Measurements from ENCODE around the gene LIN37.

Gene LIN37

DNA sequence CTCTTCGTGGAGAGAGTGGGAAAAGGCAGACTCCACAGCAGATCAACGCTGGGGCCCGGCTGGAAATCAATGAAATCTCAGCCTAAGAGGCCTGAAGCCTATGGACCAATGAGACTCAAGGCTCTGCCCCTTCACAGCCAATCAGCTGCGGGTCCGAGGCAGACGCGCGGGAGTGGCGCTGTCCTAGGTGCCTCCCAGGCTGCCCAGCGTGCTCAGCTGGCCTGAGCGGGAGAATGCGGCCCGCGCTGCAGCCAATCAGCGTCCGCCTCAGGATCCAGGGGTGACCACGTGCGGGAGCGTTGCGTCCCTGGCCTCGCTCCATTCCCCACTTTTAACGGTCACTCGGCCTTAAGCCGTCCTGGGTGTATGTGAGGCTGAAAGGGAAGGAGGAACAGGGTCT lies 44.2 kb upstream of the LIN37 start, which contains the start of gene ZBTB32:
Gene ZBTB32, plus strand, starts transcription at position 341 of the 400 bp plus-strand sequence. CDS start 10,069 bp downstream, outside the sequence.
- H2AFZ ChIP-seq (ENCODE audit: low read length), result no peak within 1 kb of the TSS
- H3K79me2 ChIP-seq (ENCODE audit: insufficient read depth, low read length), result no peaks in the 10 kb centered on the region
- peaks cover 8% of the 10 kb centered on the region for H3K4me1 ChIP-seq (ENCODE audit: insufficient read depth, low read length, severe bottlenecking)
- H3K9ac ChIP-seq (ENCODE audit: low read length), result no peak within 1 kb of the TSS
- no peaks in the 10 kb centered on the region for H3K9me2 ChIP-seq (ENCODE audit: low read depth, low read length)
- H3K4me3 ChIP-seq (ENCODE audit: low read depth, low read length, poor library complexity, severe bottlenecking), result no peak within 1 kb of the TSS
- H3K9me3 ChIP-seq (ENCODE audit: low read length), result no peaks in the 10 kb centered on the region
- no peaks in the 10 kb centered on the region for H3K27me3 ChIP-seq (ENCODE audit: insufficient read depth, low read length)
- no peak for TF ChIP-seq EZH2 (IDR thresholded peaks at IDR 0.05; ENCODE audit: borderline replicate concordance, low read length)
- TF ChIP-seq, protein P1, sequence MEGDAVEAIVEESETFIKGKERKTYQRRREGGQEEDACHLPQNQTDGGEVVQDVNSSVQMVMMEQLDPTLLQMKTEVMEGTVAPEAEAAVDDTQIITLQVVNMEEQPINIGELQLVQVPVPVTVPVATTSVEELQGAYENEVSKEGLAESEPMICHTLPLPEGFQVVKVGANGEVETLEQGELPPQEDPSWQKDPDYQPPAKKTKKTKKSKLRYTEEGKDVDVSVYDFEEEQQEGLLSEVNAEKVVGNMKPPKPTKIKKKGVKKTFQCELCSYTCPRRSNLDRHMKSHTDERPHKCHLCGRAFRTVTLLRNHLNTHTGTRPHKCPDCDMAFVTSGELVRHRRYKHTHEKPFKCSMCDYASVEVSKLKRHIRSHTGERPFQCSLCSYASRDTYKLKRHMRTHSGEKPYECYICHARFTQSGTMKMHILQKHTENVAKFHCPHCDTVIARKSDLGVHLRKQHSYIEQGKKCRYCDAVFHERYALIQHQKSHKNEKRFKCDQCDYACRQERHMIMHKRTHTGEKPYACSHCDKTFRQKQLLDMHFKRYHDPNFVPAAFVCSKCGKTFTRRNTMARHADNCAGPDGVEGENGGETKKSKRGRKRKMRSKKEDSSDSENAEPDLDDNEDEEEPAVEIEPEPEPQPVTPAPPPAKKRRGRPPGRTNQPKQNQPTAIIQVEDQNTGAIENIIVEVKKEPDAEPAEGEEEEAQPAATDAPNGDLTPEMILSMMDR (IDR thresholded peaks at IDR 0.05; ENCODE audit: low read length), result no peak
- H3F3A ChIP-seq (ENCODE audit: insufficient read depth, low read length), result no peaks in the 10 kb centered on the region
- no peak within 1 kb of the TSS for H3K27ac ChIP-seq (ENCODE audit: low read depth, low read length, poor library complexity, severe bottlenecking)
- H3K36me3 ChIP-seq (ENCODE audit: insufficient read depth, low read length), result no peaks in the 10 kb centered on the region
- no peaks in the 10 kb centered on the region for H4K20me1 ChIP-seq (ENCODE audit: insufficient read depth, low read length)
- H3K4me2 ChIP-seq (ENCODE audit: low read length), result no peak within 1 kb of the TSS

DNA sequence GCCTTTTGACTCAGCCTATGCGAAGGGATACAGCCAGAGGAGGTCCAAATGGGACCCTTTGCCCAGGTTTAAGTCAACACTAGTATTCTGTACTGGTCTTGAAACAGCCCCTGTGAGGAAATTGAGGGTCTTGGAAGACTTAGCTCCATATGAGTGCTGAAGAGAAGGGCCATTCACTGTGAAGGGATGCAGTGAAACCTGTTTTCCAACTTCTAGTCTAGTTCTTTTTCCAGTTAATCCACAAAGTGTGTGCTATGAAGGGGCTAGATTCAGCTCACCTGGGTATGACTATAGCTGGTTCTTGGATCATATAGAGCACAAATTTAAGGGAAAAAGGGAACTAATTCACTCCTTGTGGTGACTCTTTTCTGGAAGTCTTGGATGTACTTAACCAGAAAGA lies 40.0 kb upstream of the LIN37 start:
- Histone ChIP-seq H3K27ac (ENCODE audit: low read depth, low read length, poor library complexity, severe bottlenecking) (no peak overlapping the region), H2AFZ (ENCODE audit: low read length) (no peak overlapping the region)
- no peak for TF ChIP-seq EZH2 (IDR thresholded peaks at IDR 0.05; ENCODE audit: borderline replicate concordance, low read length)
- TF ChIP-seq, protein P1 (IDR thresholded peaks at IDR 0.05; ENCODE audit: low read length), result no peak

DNA sequence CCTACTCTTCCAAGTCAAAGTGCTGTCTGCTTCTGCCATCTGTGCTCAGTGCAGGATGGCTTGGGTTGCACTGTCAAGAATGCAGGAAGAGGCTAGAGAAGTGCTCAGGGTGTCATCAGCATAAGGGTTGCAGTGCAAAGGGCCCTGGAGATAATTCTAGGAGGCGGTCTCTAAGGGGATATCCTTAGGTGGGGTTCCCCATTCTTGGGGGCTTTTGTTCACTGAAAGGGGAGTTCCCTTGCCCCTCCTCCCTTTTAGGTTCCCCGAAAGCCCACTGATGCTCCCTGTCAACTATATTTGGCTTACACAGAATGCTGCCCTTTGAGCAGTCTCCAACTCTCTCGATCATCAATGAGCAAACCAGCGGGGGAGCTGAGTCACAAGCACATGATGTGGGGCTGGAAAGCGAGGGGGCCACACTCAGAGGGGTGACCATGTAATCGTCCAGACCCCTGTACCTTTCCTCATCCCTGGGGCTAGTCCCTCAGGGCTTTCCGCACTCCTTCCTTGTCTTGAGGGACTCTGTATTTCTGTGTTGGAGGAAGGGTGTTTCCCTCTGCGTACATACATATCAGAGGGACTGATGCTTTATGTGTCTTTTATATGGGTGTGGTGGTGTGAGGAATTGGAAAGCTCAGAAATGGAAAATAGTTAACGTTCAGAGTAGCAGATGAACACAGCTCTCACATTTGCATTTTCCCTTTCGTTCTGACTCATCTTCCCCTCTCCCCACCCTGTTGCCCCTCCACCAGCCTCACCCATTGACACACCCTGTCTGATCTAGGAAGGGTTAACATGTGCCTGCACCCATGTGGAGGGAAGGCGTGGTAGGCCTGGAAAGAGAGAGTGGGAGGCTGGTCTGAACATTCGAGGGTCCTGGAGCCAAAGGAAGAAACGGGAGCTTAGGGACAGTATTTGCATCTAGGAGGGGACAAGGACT lies 37.3 kb upstream of the LIN37 start:
- no peaks in the 10 kb centered on the region for H4K20me1 ChIP-seq (ENCODE audit: insufficient read depth, low read length)
- H3K4me1 ChIP-seq (ENCODE audit: insufficient read depth, low read length, severe bottlenecking), result peaks cover 13% of the 10 kb centered on the region
- no peak overlapping the region; the same call in 1 of the 2 replicates for H3K9ac ChIP-seq (ENCODE audit: low read length)
- H3K27ac ChIP-seq (ENCODE audit: low read depth, low read length, poor library complexity, severe bottlenecking), result peak overlapping the region; percentile 52
- no peaks in the 10 kb centered on the region for H3K9me2 ChIP-seq (ENCODE audit: low read depth, low read length)
- no peaks in the 10 kb centered on the region for H3F3A ChIP-seq (ENCODE audit: insufficient read depth, low read length)
- H3K27me3 ChIP-seq (ENCODE audit: insufficient read depth, low read length), result peaks cover 7% of the 10 kb centered on the region
- H3K4me2 ChIP-seq (ENCODE audit: low read length), result peak overlapping the region; percentile 22; the same call in 1 of the 2 replicates
- no peak overlapping the region for H3K4me3 ChIP-seq (ENCODE audit: low read depth, low read length, poor library complexity, severe bottlenecking)
- H3K36me3 ChIP-seq (ENCODE audit: insufficient read depth, low read length), result no peaks in the 10 kb centered on the region
- no peaks in the 10 kb centered on the region for H3K79me2 ChIP-seq (ENCODE audit: insufficient read depth, low read length)
- no peak overlapping the region for H2AFZ ChIP-seq (ENCODE audit: low read length)
- TF ChIP-seq EZH2 (IDR thresholded peaks at IDR 0.05; ENCODE audit: borderline replicate concordance, low read length), result no peak
- TF ChIP-seq, protein P1 (IDR thresholded peaks at IDR 0.05; ENCODE audit: low read length), result no peak
- H3K9me3 ChIP-seq (ENCODE audit: low read length), result no peaks in the 10 kb centered on the region

More for the DNA sequence above, 40.0 kb upstream of the LIN37 start:
- Histone ChIP-seq H3K27me3 (ENCODE audit: insufficient read depth, low read length) (peaks cover 3% of the 10 kb centered on the region; the same call in 1 of the 2 replicates), H3K9me2 (ENCODE audit: low read depth, low read length) (no peaks in the 10 kb centered on the region), H3K4me3 (ENCODE audit: low read depth, low read length, poor library complexity, severe bottlenecking) (no peak overlapping the region), H3K4me1 (ENCODE audit: insufficient read depth, low read length, severe bottlenecking) (peaks cover 11% of the 10 kb centered on the region), H3K9me3 (ENCODE audit: low read length) (no peaks in the 10 kb centered on the region), H3K9ac (ENCODE audit: low read length) (no peak overlapping the region), H3K79me2 (ENCODE audit: insufficient read depth, low read length) (no peaks in the 10 kb centered on the region), H3K36me3 (ENCODE audit: insufficient read depth, low read length) (no peaks in the 10 kb centered on the region), H3F3A (ENCODE audit: insufficient read depth, low read length) (no peaks in the 10 kb centered on the region), H4K20me1 (ENCODE audit: insufficient read depth, low read length) (no peaks in the 10 kb centered on the region), H3K4me2 (ENCODE audit: low read length) (no peak overlapping the region)
